Measurements from ENCODE around the gene LENEP. TPM values are rescaled to one million over a fixed set of nuclear protein-coding genes. Genes with fewer than 3 reads are reported as not detected.

The LENEP gene
- total and polyA plus RNA-seq, 2 of the 8 experiments (the other 6 are each of a cell fraction or from before 2014, with no cell fraction given): 1.3 TPM; not detected in 1

- no peak for TF ChIP-seq SRF (IDR thresholded peaks at IDR 0.05; ENCODE audit: low read depth, low read length)
- no peak for TF ChIP-seq SP2 (IDR thresholded peaks at IDR 0.05; ENCODE audit: low read length)
- no peak for TF ChIP-seq ATF2 (IDR thresholded peaks at IDR 0.05; ENCODE audit: low read length)
- no peak for TF ChIP-seq E2F6 (IDR thresholded peaks at IDR 0.05)
- no peak for TF ChIP-seq BCL11A (IDR thresholded peaks at IDR 0.05; ENCODE audit: low read depth in 2 of 2, low read length in 2 of 2)
- no peak for TF ChIP-seq SUZ12 (IDR thresholded peaks at IDR 0.05; ENCODE audit: low read length)
Observed at GRCh38 chr1:155030243-155030795, 36.9 kb downstream of the LENEP start (continued).
